Transverse colon (tissue), 4 donors: ENCODE measurements around the gene TMEM53. TPM values are rescaled to one million over a fixed set of nuclear protein-coding genes. Genes with fewer than 3 reads are reported as not detected.

Experiments used
- DNase-seq: peaks from one replicate; pipeline ENCODE4 v3.0.0-alpha.2; 2019
- H3K27ac ChIP-seq, 4 donors: fragments of 200-600 bp; sonication (generic); 2 replicates each; pipeline ENCODE4 v1.5.1; 2016 to 2018; ENCODE audit warnings: inconsistent platforms in 4 of 4
- H3K27me3 ChIP-seq: fragments of 200-600 bp; sonication (generic); 2 replicates; pipeline ENCODE4 v1.5.1; 2017; ENCODE audit warnings: inconsistent platforms
- H3K36me3 ChIP-seq, 4 donors: fragments of 200-600 bp; sonication (generic); 2 replicates each; pipeline ENCODE4 v1.5.1; 2017 to 2019; ENCODE audit warnings: inconsistent platforms in 4 of 4
- H3K4me1 ChIP-seq, 4 donors: fragments of 200-600 bp; sonication (generic); 2 replicates each; pipeline ENCODE4 v1.5.1; 2017 to 2020; ENCODE audit warnings: inconsistent platforms in 4 of 4
- H3K4me3 ChIP-seq, 4 donors: fragments of 200-600 bp; sonication (generic); 1 replicate in 1 of 4; 2 replicates in 3 of 4; pipeline versions ENCODE4 v1.5.1 to v1.6.1; 2017 to 2019; ENCODE audit warnings: inconsistent platforms in 4 of 4
- H3K9me3 ChIP-seq, 2 donors: fragments of 200-600 bp; sonication (generic); 2 replicates each; pipeline ENCODE4 v1.5.1; 2017 to 2019; ENCODE audit warnings: inconsistent platforms in 2 of 2
- CTCF ChIP-seq, 5 experiments: fragments of 200-600 bp in 3 of 5; fragments of 450-650 bp in 2 of 5; sonication (generic) in 3 of 5; IDR thresholded peaks; 1 replicate in 2 of 5; 2 replicates in 3 of 5; pipeline ENCODE4 v1.5.1; 2016 to 2017; ENCODE audit warnings: antibody characterized with exemption in 5 of 5, inconsistent platforms in 3 of 5, mild to moderate bottlenecking in 2 of 5, moderate library complexity in 1 of 5
- EP300 ChIP-seq: sonication (generic); formaldehyde crosslinking; IDR thresholded peaks from one replicate; pipeline ENCODE4 v1.6.1; 2017; ENCODE audit warnings: antibody characterized with exemption, low read depth
- POLR2A ChIP-seq: fragments of 450-650 bp; IDR thresholded peaks from one replicate; pipeline ENCODE4 v1.6.1; 2016; ENCODE audit warnings: antibody characterized with exemption, mild to moderate bottlenecking, moderate library complexity
- POLR2AphosphoS5 ChIP-seq, 3 donors: sonication (generic); formaldehyde crosslinking; IDR thresholded peaks; one replicate each; pipeline ENCODE4 v1.6.1; 2016; ENCODE audit warnings: antibody characterized with exemption in 3 of 3
- WGBS, 2 donors: methylation state at CpG; one replicate each; pipeline ENCODE4 v1.1.5; 2018; ENCODE audit warnings: low coverage in 1 of 2; 5-methylcytosine and 5-hydroxymethylcytosine counted together
- in situ Hi-C, 4 donors: fragments of 200-750 bp; cut with MboI; loops; one replicate each; pipeline versions ENCODE4 v1.15.0 to v1.15.1; 2017; ENCODE audit warnings: low sequenced_read_pairs in 3 of 4, low pct_ligation_motif_present in 1 of 4, low pct_unique_long_range_greater_than_20kb in 1 of 4
- intact Hi-C: fragments of 100-400 bp; cut with DNase I; formaldehyde crosslinking; loops from one replicate; pipeline ENCODE4 v1.15.1; 2023; ENCODE audit warnings: low total_unique reads
- total RNA-seq, 4 donors: library from RNA; depleted of rRNA; stranded (reverse); fragments of >200 nt; gene quantifications; one replicate each; pipeline ENCODE4 v1.1.0, GENCODE V29; 2016

TMEM53 gene
- total RNA-seq, 4 donors from 2014 or later, result 14.2 to 40.8 (median 22.9) TPM

- WGBS, 2 donors, result 76% methylated on average over 2 of the region's 2 CpGs; no CpG with 5 or more reads in 1 of the 2 donors
- Histone ChIP-seq H3K27me3 (no peaks in the 10 kb centered on the region), H3K4me3 (no peak overlapping the region), H3K36me3 (peaks cover 0 to 17% (median 2%) of the 10 kb centered on the region in 4 donors), H3K4me1 (peaks cover 0 to 41% (median 9%) of the 10 kb centered on the region in 4 donors), H3K9me3 (no peaks in the 10 kb centered on the region), H3K27ac (no peak overlapping the region)
- TF ChIP-seq CTCF (IDR thresholded peaks at IDR 0.05) (no peak), POLR2A (no peak), EP300 (no peak), POLR2AphosphoS5 (IDR thresholded peaks at IDR 0.05) (no peak)
- in situ Hi-C loops (no loop called here), intact Hi-C loops (no loop called here)
- DNase-seq, result no peak
Measured at GRCh38 chr1:44647896-44648295, 26.4 kb downstream of the TMEM53 start.

GRCh38 chr1:44646261-44647110 lies 27.8 kb downstream of the TMEM53 start:
- Histone ChIP-seq H3K36me3 (peaks cover 0 to 17% (median 2%) of the 10 kb centered on the region in 4 donors), H3K9me3 (no peaks in the 10 kb centered on the region), H3K4me1 (peaks cover 0 to 42% (median 9%) of the 10 kb centered on the region in 4 donors), H3K27ac (peak overlapping the region; percentile 62 to 89 (median 76)), H3K4me3 (no peak overlapping the region), H3K27me3 (no peaks in the 10 kb centered on the region)
- intact Hi-C loops, result no loop called here
- in situ Hi-C loops, result no loop called here
- 73% methylated on average over 28 of the region's 28 CpGs; no CpG with 5 or more reads in 1 of the 2 donors for WGBS, 2 donors
- peak; percentile 37 for DNase-seq
- no peak for TF ChIP-seq EP300
- TF ChIP-seq POLR2AphosphoS5 (IDR thresholded peaks at IDR 0.05), result peak; percentile 57 to 69 (median 59)

- peak; percentile 24 for DNase-seq
- intact Hi-C loops, result no loop called here
- no peaks in the 10 kb centered on the region for H3K9me3 ChIP-seq
- no peak overlapping the region for H3K4me3 ChIP-seq
- H3K27me3 ChIP-seq, result no peaks in the 10 kb centered on the region
- WGBS, 2 donors, result 84% methylated on average over 16 of the region's 18 CpGs; no CpG with 5 or more reads in 1 of the 2 donors
- H3K27ac ChIP-seq, result peak overlapping the region; percentile 62 to 89 (median 76)
- in situ Hi-C loops, result no loop called here
- peaks cover 0 to 13% (median under 1%) of the 10 kb centered on the region in 4 donors for H3K36me3 ChIP-seq
- TF ChIP-seq POLR2AphosphoS5 (IDR thresholded peaks at IDR 0.05) (peak in 2 of 3 donors; percentile 29 to 41), CTCF (IDR thresholded peaks at IDR 0.05) (no peak)
- peaks cover 0 to 43% (median 9%) of the 10 kb centered on the region in 4 donors for H3K4me1 ChIP-seq
Measured at GRCh38 chr1:44645476-44646244, 28.6 kb downstream of the TMEM53 start.

GRCh38 chr1:44644806-44645205 lies 29.5 kb downstream of the TMEM53 start:
- no peaks in the 10 kb centered on the region for H3K27me3 ChIP-seq
- no peaks in the 10 kb centered on the region for H3K9me3 ChIP-seq
- H3K27ac ChIP-seq, result peak overlapping the region; percentile 62 to 89 (median 76)
- peaks cover 0 to 43% (median 9%) of the 10 kb centered on the region in 4 donors for H3K4me1 ChIP-seq
- peaks cover 0 to 4% (median 0%) of the 10 kb centered on the region in 4 donors for H3K36me3 ChIP-seq
- no peak for DNase-seq
- 80% methylated on average over 7 of the region's 7 CpGs; no CpG with 5 or more reads in 1 of the 2 donors for WGBS, 2 donors
- in situ Hi-C loops (no loop called here), intact Hi-C loops (no loop called here)
- no peak overlapping the region for H3K4me3 ChIP-seq
- TF ChIP-seq POLR2A, result no peak
- TF ChIP-seq CTCF (IDR thresholded peaks at IDR 0.05), result no peak
- TF ChIP-seq EP300, result no peak
- no peak for TF ChIP-seq POLR2AphosphoS5 (IDR thresholded peaks at IDR 0.05)
